ENCODE results near the gene NSFL1C.

The NSFL1C gene

DNA sequence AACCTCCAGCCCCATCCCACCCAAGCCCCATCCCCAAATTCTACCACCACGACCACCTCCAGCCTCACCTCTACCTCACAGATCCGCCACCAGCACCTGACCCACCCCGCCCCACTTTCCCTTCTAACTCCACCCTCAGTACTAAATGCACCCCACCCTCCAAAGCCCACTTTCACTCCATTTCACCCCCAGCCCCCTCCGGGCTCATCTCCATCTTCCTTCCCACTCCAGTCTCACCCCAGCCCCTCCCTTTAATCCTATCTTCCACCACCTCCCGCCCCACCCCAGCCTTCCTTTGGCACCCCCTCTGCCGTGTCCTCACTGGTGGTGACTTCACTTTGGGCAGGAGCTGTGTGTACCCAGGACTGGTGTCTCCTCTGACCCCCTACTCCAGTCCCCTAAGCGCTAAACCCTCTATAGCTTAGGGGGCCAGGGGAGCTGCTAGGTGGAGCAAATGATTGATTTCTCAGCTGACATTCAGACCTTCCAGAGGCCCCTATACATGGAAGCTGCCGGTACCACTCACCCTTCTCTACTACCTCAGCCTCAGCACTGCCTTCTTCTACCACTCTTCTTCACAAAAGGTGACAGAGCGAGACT, 2.8 kb upstream of the NSFL1C start:
- Histone ChIP-seq H3K4me3 (ENCODE audit: insufficient read depth, low read length, poor library complexity, severe bottlenecking) (no peak overlapping the region), H3K4me2 (ENCODE audit: low read depth, low read length, poor library complexity, severe bottlenecking) (no peak overlapping the region), H3F3A (ENCODE audit: insufficient read depth) (no peaks in the 10 kb centered on the region), H3K79me2 (ENCODE audit: insufficient read depth, low read length) (peaks cover 20% of the 10 kb centered on the region), H3K36me3 (ENCODE audit: low read length) (no peaks in the 10 kb centered on the region), H3K9me3 (ENCODE audit: insufficient read depth, low read length) (no peaks in the 10 kb centered on the region), H4K20me1 (ENCODE audit: low read depth, low read length) (no peaks in the 10 kb centered on the region), H3K9ac (ENCODE audit: low read length) (no peak overlapping the region), H3K27me3 (ENCODE audit: low read length) (no peaks in the 10 kb centered on the region), H2AFZ (ENCODE audit: low read depth, low read length, severe bottlenecking) (no peak overlapping the region), H3K27ac (ENCODE audit: low read depth, low read length) (no peak overlapping the region), H3K9me2 (replicated peaks; ENCODE audit: insufficient read depth, low read length) (no peaks in the 10 kb centered on the region)
- TF ChIP-seq CTCF (IDR thresholded peaks at IDR 0.05; ENCODE audit: insufficient read depth, low read length, poor library complexity, severe bottlenecking) (no peak), EZH2phosphoT487 (conservative IDR thresholded peaks at IDR 0.05; ENCODE audit: low read length) (no peak)

DNA sequence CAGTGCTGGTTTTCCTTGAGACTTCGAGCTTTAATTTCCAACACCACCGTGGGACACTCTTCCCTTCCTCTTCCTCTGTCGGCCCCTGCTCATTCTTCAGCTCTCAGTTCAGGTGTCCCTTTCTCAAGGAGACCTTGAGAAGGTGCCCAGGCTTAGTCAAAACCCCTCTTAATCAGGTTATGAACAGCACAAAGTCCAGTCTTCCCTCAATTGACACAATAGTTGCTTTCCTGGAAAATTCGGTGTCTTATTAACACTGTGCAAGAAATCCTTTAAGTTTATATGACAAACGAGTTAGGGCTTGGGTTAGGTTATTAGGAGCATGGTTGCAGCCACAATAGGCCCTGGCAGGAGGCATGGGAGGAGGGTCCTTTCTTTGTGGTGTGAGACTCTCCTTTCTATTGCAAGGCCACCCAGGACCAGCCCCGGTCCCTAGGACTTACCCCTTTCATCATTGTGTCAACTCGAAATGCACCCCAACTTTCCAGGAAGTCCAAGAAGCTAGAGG, 1.5 kb upstream of the NSFL1C start:
- Histone ChIP-seq H3K36me3 (ENCODE audit: low read length) (no peaks in the 10 kb centered on the region), H3F3A (ENCODE audit: insufficient read depth) (no peaks in the 10 kb centered on the region), H3K4me2 (ENCODE audit: low read depth, low read length, poor library complexity, severe bottlenecking) (no peak overlapping the region), H3K27ac (ENCODE audit: low read depth, low read length) (no peak overlapping the region), H3K4me3 (ENCODE audit: insufficient read depth, low read length, poor library complexity, severe bottlenecking) (no peak overlapping the region), H3K9me2 (replicated peaks; ENCODE audit: insufficient read depth, low read length) (no peaks in the 10 kb centered on the region), H3K9ac (ENCODE audit: low read length) (no peak overlapping the region), H3K27me3 (ENCODE audit: low read length) (no peaks in the 10 kb centered on the region), H4K20me1 (ENCODE audit: low read depth, low read length) (no peaks in the 10 kb centered on the region), H2AFZ (ENCODE audit: low read depth, low read length, severe bottlenecking) (no peak overlapping the region), H3K9me3 (ENCODE audit: insufficient read depth, low read length) (no peaks in the 10 kb centered on the region), H3K79me2 (ENCODE audit: insufficient read depth, low read length) (peaks cover 32% of the 10 kb centered on the region)
- TF ChIP-seq EZH2phosphoT487 (conservative IDR thresholded peaks at IDR 0.05; ENCODE audit: low read length) (no peak), CTCF (IDR thresholded peaks at IDR 0.05; ENCODE audit: insufficient read depth, low read length, poor library complexity, severe bottlenecking) (no peak)

DNA sequence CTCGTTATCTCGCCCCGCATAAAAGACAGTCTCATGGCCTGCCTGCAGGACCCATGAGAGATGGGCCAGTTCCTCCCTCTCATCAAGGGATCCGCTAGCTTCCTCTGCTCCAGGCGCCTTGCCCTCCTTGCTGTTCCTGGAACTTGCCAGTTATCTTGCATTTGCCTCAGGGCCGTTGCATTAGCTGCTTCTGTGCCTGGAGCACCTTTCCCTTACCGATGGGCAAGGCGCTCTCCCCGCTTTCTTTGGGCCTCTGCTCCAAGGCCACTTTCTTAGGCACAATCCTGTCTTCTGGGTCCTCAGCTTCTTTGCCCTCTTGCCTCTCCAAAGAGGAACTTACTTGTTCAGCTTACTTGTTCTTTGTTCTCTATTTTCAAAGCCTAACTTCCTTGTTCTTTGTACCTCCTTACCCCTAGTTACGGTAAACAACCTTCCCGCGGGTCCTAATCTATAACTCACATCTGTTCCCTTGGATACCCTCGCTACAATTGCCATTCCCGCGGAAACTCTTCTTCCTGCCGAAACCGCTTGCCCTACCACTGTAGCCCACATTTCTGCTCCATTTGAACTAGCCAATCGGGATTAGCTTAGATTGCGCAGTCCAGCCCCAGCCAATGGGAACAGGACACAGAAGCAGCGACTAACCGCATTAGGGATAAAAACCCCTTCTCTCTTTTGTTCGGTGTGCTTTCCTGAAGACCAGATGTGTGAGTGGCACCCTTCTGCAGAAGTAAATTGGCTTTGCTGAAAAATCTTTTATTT, 887 bp upstream of the NSFL1C start:
- peak overlapping the region; percentile 23 for H3K4me2 ChIP-seq (ENCODE audit: low read depth, low read length, poor library complexity, severe bottlenecking)
- H3K9me2 ChIP-seq (replicated peaks; ENCODE audit: insufficient read depth, low read length) = no peaks in the 10 kb centered on the region
- TF ChIP-seq EZH2phosphoT487 (conservative IDR thresholded peaks at IDR 0.05; ENCODE audit: low read length) (no peak), CTCF (IDR thresholded peaks at IDR 0.05; ENCODE audit: insufficient read depth, low read length, poor library complexity, severe bottlenecking) (no peak)
- no peaks in the 10 kb centered on the region for H4K20me1 ChIP-seq (ENCODE audit: low read depth, low read length)
- H3K36me3 ChIP-seq (ENCODE audit: low read length) = no peaks in the 10 kb centered on the region
- H3K27me3 ChIP-seq (ENCODE audit: low read length) = no peaks in the 10 kb centered on the region
- no peak overlapping the region for H3K9ac ChIP-seq (ENCODE audit: low read length)
- no peaks in the 10 kb centered on the region for H3F3A ChIP-seq (ENCODE audit: insufficient read depth)
- H3K27ac ChIP-seq (ENCODE audit: low read depth, low read length) = no peak overlapping the region
- peak overlapping the region; percentile 29 for H3K4me3 ChIP-seq (ENCODE audit: insufficient read depth, low read length, poor library complexity, severe bottlenecking)
- no peaks in the 10 kb centered on the region for H3K9me3 ChIP-seq (ENCODE audit: insufficient read depth, low read length)
- H2AFZ ChIP-seq (ENCODE audit: low read depth, low read length, severe bottlenecking) = peak overlapping the region; percentile 84
- peaks cover 35% of the 10 kb centered on the region for H3K79me2 ChIP-seq (ENCODE audit: insufficient read depth, low read length)

Data from SU-DHL-6 (cell line).